Measurements from ENCODE around the gene CGB7. TPM values are rescaled to one million over a fixed set of nuclear protein-coding genes. Genes with fewer than 3 reads are reported as not detected.

CGB7 gene
- total RNA-seq, 1 donor from 2014 or later: not detected

DNA sequence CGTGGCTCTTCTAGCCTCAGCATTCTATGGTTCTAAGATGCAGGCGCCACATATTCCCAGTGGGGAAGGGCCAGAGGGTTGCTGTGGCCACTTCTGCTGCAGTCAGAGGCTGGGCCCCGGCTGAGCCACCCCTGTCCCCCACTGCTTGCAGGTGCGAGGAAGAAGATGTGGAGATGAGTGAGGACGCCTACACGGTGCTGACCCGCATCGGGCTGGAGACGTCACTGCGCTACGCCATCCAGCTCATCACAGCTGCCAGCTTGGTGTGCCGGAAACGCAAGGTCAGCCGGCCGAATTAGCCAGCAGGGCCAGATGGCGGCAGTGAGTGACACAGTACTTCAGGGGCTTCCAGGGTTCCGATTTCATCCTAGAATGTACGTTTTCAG, 42.7 kb downstream of the CGB7 start:
- no peaks in the 10 kb centered on the region for H3K9me3 Mint-ChIP-seq (ENCODE audit: unreplicated experiment)
- H3K27ac Mint-ChIP-seq (ENCODE audit: unreplicated experiment): no peak overlapping the region
- no peak for DNase-seq (ENCODE audit: extremely low spot score, unreplicated experiment)
- peaks cover 4% of the 10 kb centered on the region for H3K27me3 Mint-ChIP-seq (ENCODE audit: unreplicated experiment)
- peaks cover 10% of the 10 kb centered on the region for H3K4me1 Mint-ChIP-seq (ENCODE audit: unreplicated experiment)
- H3K4me3 Mint-ChIP-seq (ENCODE audit: unreplicated experiment): no peak overlapping the region
- H3K36me3 Mint-ChIP-seq (ENCODE audit: unreplicated experiment): peaks cover 18% of the 10 kb centered on the region
- TF ChIP-seq, protein P1, sequence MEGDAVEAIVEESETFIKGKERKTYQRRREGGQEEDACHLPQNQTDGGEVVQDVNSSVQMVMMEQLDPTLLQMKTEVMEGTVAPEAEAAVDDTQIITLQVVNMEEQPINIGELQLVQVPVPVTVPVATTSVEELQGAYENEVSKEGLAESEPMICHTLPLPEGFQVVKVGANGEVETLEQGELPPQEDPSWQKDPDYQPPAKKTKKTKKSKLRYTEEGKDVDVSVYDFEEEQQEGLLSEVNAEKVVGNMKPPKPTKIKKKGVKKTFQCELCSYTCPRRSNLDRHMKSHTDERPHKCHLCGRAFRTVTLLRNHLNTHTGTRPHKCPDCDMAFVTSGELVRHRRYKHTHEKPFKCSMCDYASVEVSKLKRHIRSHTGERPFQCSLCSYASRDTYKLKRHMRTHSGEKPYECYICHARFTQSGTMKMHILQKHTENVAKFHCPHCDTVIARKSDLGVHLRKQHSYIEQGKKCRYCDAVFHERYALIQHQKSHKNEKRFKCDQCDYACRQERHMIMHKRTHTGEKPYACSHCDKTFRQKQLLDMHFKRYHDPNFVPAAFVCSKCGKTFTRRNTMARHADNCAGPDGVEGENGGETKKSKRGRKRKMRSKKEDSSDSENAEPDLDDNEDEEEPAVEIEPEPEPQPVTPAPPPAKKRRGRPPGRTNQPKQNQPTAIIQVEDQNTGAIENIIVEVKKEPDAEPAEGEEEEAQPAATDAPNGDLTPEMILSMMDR (IDR thresholded peaks at IDR 0.05): no peak

DNA sequence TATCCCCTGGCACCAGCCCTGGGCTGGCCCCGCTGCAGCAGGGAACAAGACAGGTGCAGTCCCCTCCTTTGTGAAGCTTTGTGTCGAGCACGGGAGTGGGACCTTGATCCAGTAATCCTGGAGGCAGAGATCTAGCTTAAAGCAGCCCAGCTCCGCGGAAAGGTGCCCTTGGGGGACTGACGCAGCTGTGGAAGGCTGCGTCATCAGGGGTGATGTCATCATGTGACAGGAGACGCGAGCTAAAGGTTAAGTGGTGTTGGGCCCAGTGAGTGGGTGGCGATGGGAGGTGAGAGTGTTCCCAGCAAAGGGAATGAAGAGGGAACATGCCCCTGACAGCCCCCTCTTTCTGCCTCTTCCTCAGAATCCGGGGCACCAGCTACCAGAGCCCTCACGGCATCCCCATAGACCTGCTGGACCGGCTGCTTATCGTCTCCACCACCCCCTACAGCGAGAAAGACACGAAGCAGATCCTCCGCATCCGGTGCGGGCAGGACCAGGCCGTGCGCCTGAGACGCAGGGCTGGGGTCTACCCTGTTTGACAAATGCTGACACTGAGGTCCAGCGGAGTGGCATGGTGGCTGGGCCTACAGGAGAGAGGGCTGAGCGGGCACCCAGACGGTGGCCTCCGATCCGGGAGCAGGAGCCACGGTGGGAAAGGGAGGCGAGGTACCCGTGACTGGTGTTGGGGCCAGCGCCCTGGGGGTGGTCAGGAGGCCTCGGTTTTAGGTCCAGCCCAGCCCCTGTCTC, 43.3 kb downstream of the CGB7 start:
- H3K4me1 Mint-ChIP-seq (ENCODE audit: unreplicated experiment): peaks cover 9% of the 10 kb centered on the region

DNA sequence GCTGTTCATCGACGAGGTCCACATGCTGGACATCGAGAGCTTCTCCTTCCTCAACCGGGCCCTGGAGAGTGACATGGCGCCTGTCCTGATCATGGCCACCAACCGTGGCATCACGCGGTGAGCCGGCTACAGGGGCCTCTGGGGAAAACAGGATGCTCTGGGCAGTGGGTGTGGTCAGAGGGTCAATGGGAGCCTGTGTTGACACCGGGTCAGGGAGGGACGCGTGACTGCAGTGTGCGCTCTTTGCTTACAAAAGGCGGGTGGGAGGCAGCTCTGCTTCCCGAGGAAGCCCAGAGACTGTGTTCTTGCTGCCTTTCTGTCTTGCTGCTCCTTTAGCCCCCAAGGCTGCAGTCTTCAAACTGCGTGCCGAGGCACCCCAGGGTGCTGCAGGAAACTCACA, 46.4 kb downstream of the CGB7 start:
- TF ChIP-seq, protein P1 (IDR thresholded peaks at IDR 0.05): no peak
- Mint-ChIP-seq H3K36me3 (ENCODE audit: unreplicated experiment) (peaks cover 19% of the 10 kb centered on the region), H3K27ac (ENCODE audit: unreplicated experiment) (no peak overlapping the region), H3K27me3 (ENCODE audit: unreplicated experiment) (no peaks in the 10 kb centered on the region), H3K4me1 (ENCODE audit: unreplicated experiment) (no peaks in the 10 kb centered on the region), H3K4me3 (ENCODE audit: unreplicated experiment) (no peak overlapping the region), H3K9me3 (ENCODE audit: unreplicated experiment) (no peaks in the 10 kb centered on the region)
- no peak for DNase-seq (ENCODE audit: extremely low spot score, unreplicated experiment)

More for the DNA sequence above, 43.3 kb downstream of the CGB7 start:
- no peak for DNase-seq (ENCODE audit: extremely low spot score, unreplicated experiment)
- H3K4me3 Mint-ChIP-seq (ENCODE audit: unreplicated experiment): no peak overlapping the region
- peaks cover 18% of the 10 kb centered on the region for H3K36me3 Mint-ChIP-seq (ENCODE audit: unreplicated experiment)
- TF ChIP-seq, protein P1 (IDR thresholded peaks at IDR 0.05): no peak
- H3K9me3 Mint-ChIP-seq (ENCODE audit: unreplicated experiment): no peaks in the 10 kb centered on the region
- no peak overlapping the region for H3K27ac Mint-ChIP-seq (ENCODE audit: unreplicated experiment)
- peaks cover 4% of the 10 kb centered on the region for H3K27me3 Mint-ChIP-seq (ENCODE audit: unreplicated experiment)

DNA sequence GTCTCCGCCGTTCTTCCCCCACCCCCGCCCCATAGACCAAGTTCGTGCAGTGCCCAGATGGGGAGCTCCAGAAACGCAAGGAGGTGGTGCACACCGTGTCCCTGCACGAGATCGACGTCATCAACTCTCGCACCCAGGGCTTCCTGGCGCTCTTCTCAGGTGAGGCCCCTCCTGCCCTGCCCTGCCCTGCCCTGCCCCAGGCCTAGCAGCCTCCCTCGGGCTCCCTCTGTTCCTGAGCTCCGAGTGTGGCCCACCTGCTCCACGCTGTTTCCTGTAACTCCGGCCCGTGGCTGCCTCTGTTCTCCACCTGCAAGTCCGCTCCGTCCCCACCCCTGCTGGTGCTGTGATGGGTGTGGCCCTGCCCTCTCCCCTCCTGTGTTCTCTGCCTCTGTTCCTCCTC, 47.1 kb downstream of the CGB7 start:
- Mint-ChIP-seq H3K4me1 (ENCODE audit: unreplicated experiment) (no peaks in the 10 kb centered on the region), H3K9me3 (ENCODE audit: unreplicated experiment) (no peaks in the 10 kb centered on the region), H3K36me3 (ENCODE audit: unreplicated experiment) (peaks cover 15% of the 10 kb centered on the region), H3K27ac (ENCODE audit: unreplicated experiment) (no peak overlapping the region), H3K4me3 (ENCODE audit: unreplicated experiment) (no peak overlapping the region), H3K27me3 (ENCODE audit: unreplicated experiment) (no peaks in the 10 kb centered on the region)
- DNase-seq (ENCODE audit: extremely low spot score, unreplicated experiment): no peak
- TF ChIP-seq, protein P1 (IDR thresholded peaks at IDR 0.05): no peak

DNA sequence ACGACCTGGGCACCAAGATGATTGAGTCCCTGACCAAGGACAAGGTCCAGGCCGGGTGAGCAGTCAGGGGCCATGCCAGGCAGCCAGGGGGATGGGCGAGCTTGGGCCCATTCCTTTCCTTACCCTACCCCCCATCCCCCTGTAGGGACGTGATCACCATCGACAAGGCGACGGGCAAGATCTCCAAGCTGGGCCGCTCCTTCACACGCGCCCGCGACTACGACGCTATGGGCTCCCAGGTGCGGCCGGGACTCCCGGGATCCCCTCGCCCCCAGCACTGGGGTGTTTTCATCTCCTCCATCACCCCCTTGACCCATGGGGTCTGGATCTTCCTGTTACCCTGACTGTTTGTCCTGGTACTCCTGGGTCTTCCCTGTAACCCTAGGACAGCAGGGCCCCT, 47.7 kb downstream of the CGB7 start:
- Mint-ChIP-seq H3K36me3 (ENCODE audit: unreplicated experiment) (peaks cover 13% of the 10 kb centered on the region), H3K4me1 (ENCODE audit: unreplicated experiment) (no peaks in the 10 kb centered on the region), H3K27me3 (ENCODE audit: unreplicated experiment) (no peaks in the 10 kb centered on the region), H3K27ac (ENCODE audit: unreplicated experiment) (no peak overlapping the region), H3K4me3 (ENCODE audit: unreplicated experiment) (no peak overlapping the region), H3K9me3 (ENCODE audit: unreplicated experiment) (no peaks in the 10 kb centered on the region)
- DNase-seq (ENCODE audit: extremely low spot score, unreplicated experiment): no peak
- TF ChIP-seq, protein P1 (IDR thresholded peaks at IDR 0.05): no peak
